C4-2B (cell line): Measurements from ENCODE around the gene ZBTB16.

Experiments used
- CTCF ChIP-seq: fragments of 450-650 bp; conservative IDR thresholded peaks from 2 replicates; pipeline ENCODE4 v1.5.1; 2017; ENCODE audit warnings: mild to moderate bottlenecking
- ZFX ChIP-seq: fragments of 450-650 bp; IDR thresholded peaks from 2 replicates; pipeline ENCODE4 v1.6.1; 2017

- TF ChIP-seq CTCF (no peak), ZFX (no peak)
These were observed 131.1 kb downstream of the ZBTB16 start for GRCh38 chr11:114190630-114191029.
